Measurements from ENCODE around the gene HPN. TPM values are rescaled to one million over a fixed set of nuclear protein-coding genes. Genes with fewer than 3 reads are reported as not detected.

Gene HPN
- total RNA-seq, 3 donors from 2014 or later (not counting 1 experiment from before 2014, with no cell fraction given) = not detected

GRCh38 chr19:35019144-35019543 is 22.4 kb upstream of the HPN start:
- Histone ChIP-seq H3K4me1 (ENCODE audit: control insufficient read depth, insufficient read depth, low read length) (peaks cover 29% of the 10 kb centered on the region), H3K9me3 (ENCODE audit: control insufficient read depth, insufficient read depth, low read length) (no peaks in the 10 kb centered on the region), H3K36me3 (ENCODE audit: control insufficient read depth, insufficient read depth, low read length) (peaks cover 70% of the 10 kb centered on the region), H3K4me3 (ENCODE audit: low read length) (no peak overlapping the region), H3K27me3 (ENCODE audit: control insufficient read depth, insufficient read depth, low read length) (no peaks in the 10 kb centered on the region), H3K27ac (ENCODE audit: low read length) (no peak overlapping the region)
- 96% methylated on average over 21 of the region's 22 CpGs for WGBS (ENCODE audit: insufficient coverage)
- H3K36me3 Mint-ChIP-seq = peaks cover 6% of the 10 kb centered on the region
- TF ChIP-seq CTCF (IDR thresholded peaks at IDR 0.05) = no peak
- H3K9me3 Mint-ChIP-seq = no peaks in the 10 kb centered on the region
- H3K27ac Mint-ChIP-seq = no peak overlapping the region
- intact Hi-C loops (cut with micrococcal nuclease) = no loop called here
- H3K27me3 Mint-ChIP-seq (ENCODE audit: low read depth in 2 of 2) = no peaks in the 10 kb centered on the region
- ATAC-seq = no peak
- peaks cover 15 to 35% of the 10 kb centered on the region in 2 donors for H3K4me1 Mint-ChIP-seq
- no peak for DNase-seq
- H3K4me3 Mint-ChIP-seq = no peak overlapping the region

GRCh38 chr19:35021016-35021415 is 20.5 kb upstream of the HPN start:
- 97% methylated on average over 10 of the region's 10 CpGs for WGBS (ENCODE audit: insufficient coverage)
- intact Hi-C loops (cut with micrococcal nuclease) = no loop called here
- no peak for TF ChIP-seq CTCF (IDR thresholded peaks at IDR 0.05)
- Histone ChIP-seq H3K27ac (ENCODE audit: low read length) (no peak overlapping the region), H3K9me3 (ENCODE audit: control insufficient read depth, insufficient read depth, low read length) (no peaks in the 10 kb centered on the region), H3K4me1 (ENCODE audit: control insufficient read depth, insufficient read depth, low read length) (peaks cover 10% of the 10 kb centered on the region), H3K27me3 (ENCODE audit: control insufficient read depth, insufficient read depth, low read length) (no peaks in the 10 kb centered on the region), H3K36me3 (ENCODE audit: control insufficient read depth, insufficient read depth, low read length) (peaks cover 75% of the 10 kb centered on the region), H3K4me3 (ENCODE audit: low read length) (no peak overlapping the region)
- DNase-seq (no peak), ATAC-seq (no peak)
- Mint-ChIP-seq H3K4me3 (no peak overlapping the region), H3K27ac (peak overlapping the region in 1 of 2 donors; percentile 51), H3K9me3 (no peaks in the 10 kb centered on the region), H3K27me3 (ENCODE audit: low read depth in 2 of 2) (no peaks in the 10 kb centered on the region), H3K4me1 (peaks cover 6 to 20% of the 10 kb centered on the region in 2 donors), H3K36me3 (peaks cover 6% of the 10 kb centered on the region)

GRCh38 chr19:35021596-35021995 is 19.9 kb upstream of the HPN start:
- no peak for ATAC-seq
- Mint-ChIP-seq H3K4me1 (peaks cover 6 to 20% of the 10 kb centered on the region in 2 donors), H3K27ac (no peak overlapping the region), H3K9me3 (no peaks in the 10 kb centered on the region), H3K4me3 (no peak overlapping the region), H3K36me3 (peaks cover 6% of the 10 kb centered on the region), H3K27me3 (ENCODE audit: low read depth in 2 of 2) (no peaks in the 10 kb centered on the region)
- 97% methylated on average over 25 of the region's 25 CpGs for WGBS (ENCODE audit: insufficient coverage)
- H3K9me3 ChIP-seq (ENCODE audit: control insufficient read depth, insufficient read depth, low read length) = no peaks in the 10 kb centered on the region
- H3K4me1 ChIP-seq (ENCODE audit: control insufficient read depth, insufficient read depth, low read length) = peaks cover 7% of the 10 kb centered on the region
- no peak for DNase-seq
- peaks cover 76% of the 10 kb centered on the region for H3K36me3 ChIP-seq (ENCODE audit: control insufficient read depth, insufficient read depth, low read length)
- no peak overlapping the region for H3K27ac ChIP-seq (ENCODE audit: low read length)
- H3K27me3 ChIP-seq (ENCODE audit: control insufficient read depth, insufficient read depth, low read length) = no peaks in the 10 kb centered on the region
- intact Hi-C loops (cut with micrococcal nuclease) = no loop called here
- no peak for TF ChIP-seq CTCF (IDR thresholded peaks at IDR 0.05)
- H3K4me3 ChIP-seq (ENCODE audit: low read length) = no peak overlapping the region

- ATAC-seq (no peak), DNase-seq (no peak)
- no peaks in the 10 kb centered on the region for H3K27me3 Mint-ChIP-seq (ENCODE audit: low read depth in 2 of 2)
- WGBS (ENCODE audit: insufficient coverage) = 93% methylated on average over 13 of the region's 14 CpGs
- no peaks in the 10 kb centered on the region for H3K9me3 Mint-ChIP-seq
- H3K36me3 Mint-ChIP-seq = peaks cover 6% of the 10 kb centered on the region
- TF ChIP-seq CTCF (IDR thresholded peaks at IDR 0.05) = no peak
- no peak overlapping the region for H3K4me3 ChIP-seq (ENCODE audit: low read length)
- H3K4me1 ChIP-seq (ENCODE audit: control insufficient read depth, insufficient read depth, low read length) = peaks cover 3% of the 10 kb centered on the region
- H3K27me3 ChIP-seq (ENCODE audit: control insufficient read depth, insufficient read depth, low read length) = no peaks in the 10 kb centered on the region
- H3K4me1 Mint-ChIP-seq = peaks cover 3 to 22% of the 10 kb centered on the region in 2 donors
- H3K36me3 ChIP-seq (ENCODE audit: control insufficient read depth, insufficient read depth, low read length) = peaks cover 72% of the 10 kb centered on the region
- no peak overlapping the region for H3K27ac Mint-ChIP-seq
- no peaks in the 10 kb centered on the region for H3K9me3 ChIP-seq (ENCODE audit: control insufficient read depth, insufficient read depth, low read length)
- intact Hi-C loops (cut with micrococcal nuclease) = no loop called here
- no peak overlapping the region for H3K27ac ChIP-seq (ENCODE audit: low read length)
- H3K4me3 Mint-ChIP-seq = no peak overlapping the region
Observed at GRCh38 chr19:35022460-35022859, 19.1 kb upstream of the HPN start.
